ENCODE results near the gene ERLIN1. TPM values are rescaled to one million over a fixed set of nuclear protein-coding genes. Genes with fewer than 3 reads are reported as not detected.
A peak's percentile ranks its signal among the peaks of the same experiment; 100 is the strongest.

ERLIN1 gene
- 29.5 TPM for total RNA-seq

GRCh38 chr10:100185364-100186252 lies at the start of gene ERLIN1:
ERLIN1 (minus strand) TSS chr10:100186029; CDS start chr10:100185626, 403 bp downstream.
- ATAC-seq, result peak; percentile 94

GRCh38 chr10:100232101-100232500 lies 46.3 kb upstream of the ERLIN1 start:
- no peak for ATAC-seq

DNA sequence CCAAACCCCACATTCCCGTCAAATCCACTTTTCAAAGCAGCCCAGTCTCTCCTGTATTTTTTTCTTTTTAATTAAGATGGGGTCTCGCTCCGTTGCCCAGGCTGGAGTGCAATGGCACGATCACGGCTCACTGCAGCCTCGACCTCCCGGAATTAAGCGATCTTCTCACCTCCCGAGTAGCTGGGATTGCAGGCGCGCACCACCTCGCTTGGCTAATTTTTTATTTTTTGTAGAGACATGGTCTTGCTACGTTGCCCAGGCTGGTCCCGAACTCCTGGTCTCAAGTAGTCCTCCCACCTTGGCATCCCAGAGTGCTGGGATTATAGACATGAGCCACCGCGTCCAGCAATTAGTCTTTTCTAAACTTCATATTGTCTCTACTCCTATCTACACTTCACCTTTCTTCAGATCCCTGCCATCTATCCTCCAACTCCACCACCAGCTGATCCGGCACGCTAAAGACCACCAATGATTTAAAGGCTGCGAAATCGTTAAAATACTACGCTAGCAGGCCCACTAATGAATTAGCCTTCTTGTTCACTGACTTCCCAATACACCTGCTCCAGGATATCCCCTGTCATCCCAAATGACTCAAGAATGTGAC lies 44.1 kb upstream of the ERLIN1 start:
- no peak for ATAC-seq

- ATAC-seq, result no peak
These were observed 38.0 kb upstream of the ERLIN1 start for GRCh38 chr10:100223879-100224278.

DNA sequence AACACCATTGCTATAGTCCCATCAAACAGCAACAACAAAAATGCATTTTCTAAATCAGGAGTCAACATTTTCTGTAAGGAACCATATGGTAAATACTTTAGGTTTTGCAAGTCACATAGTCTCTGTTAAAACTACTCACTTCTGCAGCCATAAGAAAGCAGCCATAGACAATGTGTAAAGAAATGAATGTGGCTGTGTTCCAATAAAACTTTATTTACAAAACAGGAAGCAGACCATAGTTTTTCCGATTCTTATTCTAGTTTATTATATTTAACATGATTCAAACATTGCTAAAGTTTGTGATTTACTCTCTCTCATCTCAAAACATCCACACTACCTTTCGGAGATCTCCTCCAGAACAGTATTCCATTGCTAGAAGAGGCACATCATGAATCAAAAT lies 36.7 kb upstream of the ERLIN1 start:
- ATAC-seq, result no peak

DNA sequence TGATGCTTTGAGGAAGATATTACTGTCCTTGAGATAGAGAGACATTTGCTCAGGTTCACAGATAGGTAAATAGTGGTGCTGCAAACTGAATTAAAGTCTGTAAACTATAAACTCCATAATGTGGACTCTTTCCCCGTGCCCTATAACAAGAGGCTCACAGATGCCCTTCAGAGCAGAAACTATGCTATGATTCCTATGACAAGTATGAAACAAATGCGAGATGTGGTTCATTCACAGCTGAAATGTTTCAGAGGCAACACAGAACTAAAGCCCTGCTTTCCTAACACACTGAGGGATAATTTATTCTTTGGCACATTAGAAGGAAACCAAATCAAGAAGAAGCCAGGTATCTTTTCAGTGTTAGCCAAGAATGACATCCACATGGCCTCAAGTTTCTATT lies 30.2 kb upstream of the ERLIN1 start:
- ATAC-seq, result no peak

DNA sequence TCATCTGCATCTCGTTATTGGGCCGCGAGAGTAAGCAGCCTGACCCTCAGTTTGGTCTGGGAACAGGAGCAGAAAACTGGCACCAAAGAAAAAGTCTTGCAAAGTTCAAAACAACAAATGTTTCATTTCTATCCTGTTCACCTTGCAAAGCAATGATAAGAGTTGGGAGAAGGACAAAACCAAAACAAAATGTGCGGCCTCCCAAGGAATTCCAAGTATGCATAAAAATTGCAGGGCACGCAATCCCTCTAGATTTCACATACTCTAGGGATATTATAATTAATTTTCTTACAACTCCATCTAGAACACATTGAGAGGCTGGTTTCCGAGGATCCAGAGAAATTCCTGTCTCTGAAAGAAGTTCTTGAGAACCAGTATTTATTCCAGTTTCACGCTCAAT lies 23.5 kb upstream of the ERLIN1 start:
- ATAC-seq, result no peak

GRCh38 chr10:100208276-100208675 lies 22.4 kb upstream of the ERLIN1 start:
- no peak for ATAC-seq

DNA sequence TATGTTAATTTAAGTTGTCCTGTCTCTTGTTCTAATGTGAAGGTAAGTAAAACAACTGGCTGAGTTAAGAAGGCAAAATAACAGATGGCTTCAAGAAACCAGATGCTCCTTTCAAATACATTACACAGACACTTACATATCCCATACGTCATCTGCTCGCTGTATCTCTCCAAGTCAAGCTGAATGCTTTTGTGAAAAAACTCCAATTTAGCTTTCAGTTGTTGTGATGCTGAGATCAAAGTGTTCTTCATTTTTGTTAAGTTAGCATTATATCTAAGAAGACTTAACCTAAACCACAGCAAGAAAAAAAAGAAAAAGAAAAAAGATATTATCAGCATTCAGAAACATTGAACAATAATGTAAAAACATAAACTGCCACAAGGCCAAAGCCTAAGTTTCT lies 18.5 kb upstream of the ERLIN1 start:
- no peak for ATAC-seq

- no peak for ATAC-seq
These were observed 15.7 kb upstream of the ERLIN1 start for GRCh38 chr10:100201549-100201948.

DNA sequence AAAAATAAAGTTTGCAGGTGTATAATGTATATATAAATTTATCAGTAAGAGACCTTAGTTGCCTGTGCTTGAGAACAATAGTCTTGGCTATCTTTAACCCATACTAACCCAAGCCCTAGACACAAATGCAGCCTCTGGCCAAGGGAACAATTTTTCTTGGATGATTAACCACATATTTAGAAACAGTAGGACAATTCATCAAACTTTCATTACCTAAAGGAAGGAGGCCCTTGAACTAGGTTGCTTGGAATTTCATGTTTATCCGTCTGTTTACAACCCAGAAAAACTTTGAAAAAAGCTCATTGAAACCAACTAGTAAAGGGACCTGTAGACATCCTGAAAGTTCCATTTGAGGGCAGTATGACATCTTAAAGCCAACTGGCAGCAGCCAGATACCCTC lies 8.9 kb upstream of the ERLIN1 start:
- ATAC-seq, result no peak

DNA sequence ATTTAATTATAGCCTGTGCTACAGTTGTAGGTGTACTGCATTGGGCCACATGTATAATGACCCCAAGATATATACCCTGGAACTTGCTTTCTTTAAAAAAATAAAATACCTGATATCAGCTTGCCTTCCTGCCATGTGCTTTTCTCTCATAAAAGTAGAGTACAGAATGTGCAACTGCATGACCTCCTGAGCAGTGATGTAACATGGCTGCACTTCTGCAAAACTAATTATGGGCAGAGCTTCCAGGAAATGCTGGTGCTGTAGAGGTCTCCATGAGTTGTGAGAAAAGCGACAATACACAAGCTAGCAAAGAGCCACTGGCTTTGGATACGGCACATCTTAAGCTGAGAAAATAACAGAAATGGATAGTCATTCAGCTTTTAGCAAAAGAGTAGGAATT lies 6.5 kb upstream of the ERLIN1 start:
- no peak for ATAC-seq

DNA sequence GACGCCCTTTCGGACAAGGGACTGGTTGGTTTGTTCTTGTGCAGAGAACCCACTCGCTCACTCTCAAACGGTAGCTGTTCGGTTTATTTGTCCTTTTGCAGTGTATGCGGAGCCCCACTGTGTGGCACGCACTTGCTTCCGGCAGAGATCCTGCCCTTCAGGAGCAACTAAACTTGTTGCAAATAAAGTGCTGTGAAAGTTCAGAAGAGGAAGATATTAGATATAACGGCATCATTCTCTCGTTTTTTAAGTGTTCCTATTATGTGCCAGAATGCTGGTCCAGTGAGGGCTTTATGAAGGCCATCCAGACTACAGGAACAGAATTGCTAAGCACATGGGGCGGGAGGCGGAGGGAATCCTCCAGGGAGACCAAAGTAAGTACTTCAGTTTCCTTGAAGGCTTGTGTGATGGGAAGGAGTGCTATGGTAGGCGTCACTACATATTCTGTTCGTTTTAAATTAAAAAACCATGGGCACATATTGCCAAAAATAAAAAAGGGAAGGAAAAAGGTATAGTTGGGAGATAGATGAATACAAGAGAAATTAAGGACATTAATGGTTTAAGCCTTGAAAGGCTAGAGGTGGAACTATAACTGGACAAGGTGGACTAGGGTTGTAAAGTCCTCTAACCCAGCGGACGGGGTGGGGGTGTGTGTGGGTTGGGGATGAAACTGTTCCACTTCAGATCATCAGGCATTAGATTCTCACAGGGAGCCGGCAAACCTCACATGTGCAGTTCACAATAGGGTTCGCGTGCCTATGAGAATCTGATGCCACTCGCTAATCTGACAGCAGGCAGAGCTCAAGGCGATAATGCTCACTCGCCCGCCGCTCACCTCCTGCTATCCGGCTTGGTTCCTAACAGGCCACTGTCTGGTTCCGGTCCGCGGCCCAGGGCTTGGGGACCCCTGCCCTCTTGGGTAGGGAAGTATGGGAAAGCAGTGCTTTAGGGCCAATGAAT lies 704 bp upstream of the ERLIN1 start:
- ATAC-seq, result no peak

DNA sequence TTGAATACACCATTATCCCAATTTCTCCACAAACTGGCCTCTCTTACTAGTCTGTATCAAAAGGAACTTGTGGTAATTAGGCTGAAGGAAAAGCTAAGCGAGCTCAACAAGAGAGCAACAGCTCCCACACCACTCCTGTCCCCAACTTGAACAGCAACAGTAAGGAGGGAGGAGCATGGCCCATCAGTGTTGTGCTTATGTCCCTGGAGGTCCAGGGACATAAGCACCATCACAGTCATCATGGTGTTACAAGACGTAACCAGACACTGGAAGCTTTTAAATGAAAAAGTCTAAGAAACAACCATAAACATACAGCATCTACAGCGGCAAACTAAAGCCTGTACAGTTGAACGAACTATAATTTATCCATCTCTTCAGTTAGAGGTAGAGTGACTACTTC lies 989 bp downstream of the ERLIN1 start:
- ATAC-seq, result no peak

- no peak for ATAC-seq
These were observed 1.4 kb downstream of the ERLIN1 start for GRCh38 chr10:100184426-100184825.

GRCh38 chr10:100183481-100183880 lies 2.3 kb downstream of the ERLIN1 start:
- ATAC-seq, result peak; percentile 83

DNA sequence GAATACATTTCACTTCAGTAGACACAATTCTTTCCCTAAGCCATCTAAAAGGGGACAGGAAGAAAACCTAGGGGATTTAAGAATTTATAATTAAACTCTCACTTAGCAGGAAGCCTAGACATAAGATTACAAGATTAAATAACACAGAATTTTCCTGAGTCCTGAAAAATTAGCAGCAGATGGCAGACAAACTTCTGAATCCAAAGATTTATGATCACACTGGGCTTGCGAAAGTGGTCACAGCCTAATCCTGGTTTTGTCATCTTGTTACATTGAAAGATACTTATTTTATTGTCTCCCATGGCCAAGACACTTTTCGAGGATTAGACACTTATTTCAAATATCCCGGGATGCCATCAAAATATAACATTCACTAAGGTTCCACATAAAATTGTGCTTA lies 2.9 kb downstream of the ERLIN1 start:
- no peak for ATAC-seq

GRCh38 chr10:100182281-100182680 lies 3.5 kb downstream of the ERLIN1 start:
- ATAC-seq, result no peak

- ATAC-seq, result peak; percentile 72
These were observed 10.0 kb downstream of the ERLIN1 start for GRCh38 chr10:100175875-100176274.

DNA sequence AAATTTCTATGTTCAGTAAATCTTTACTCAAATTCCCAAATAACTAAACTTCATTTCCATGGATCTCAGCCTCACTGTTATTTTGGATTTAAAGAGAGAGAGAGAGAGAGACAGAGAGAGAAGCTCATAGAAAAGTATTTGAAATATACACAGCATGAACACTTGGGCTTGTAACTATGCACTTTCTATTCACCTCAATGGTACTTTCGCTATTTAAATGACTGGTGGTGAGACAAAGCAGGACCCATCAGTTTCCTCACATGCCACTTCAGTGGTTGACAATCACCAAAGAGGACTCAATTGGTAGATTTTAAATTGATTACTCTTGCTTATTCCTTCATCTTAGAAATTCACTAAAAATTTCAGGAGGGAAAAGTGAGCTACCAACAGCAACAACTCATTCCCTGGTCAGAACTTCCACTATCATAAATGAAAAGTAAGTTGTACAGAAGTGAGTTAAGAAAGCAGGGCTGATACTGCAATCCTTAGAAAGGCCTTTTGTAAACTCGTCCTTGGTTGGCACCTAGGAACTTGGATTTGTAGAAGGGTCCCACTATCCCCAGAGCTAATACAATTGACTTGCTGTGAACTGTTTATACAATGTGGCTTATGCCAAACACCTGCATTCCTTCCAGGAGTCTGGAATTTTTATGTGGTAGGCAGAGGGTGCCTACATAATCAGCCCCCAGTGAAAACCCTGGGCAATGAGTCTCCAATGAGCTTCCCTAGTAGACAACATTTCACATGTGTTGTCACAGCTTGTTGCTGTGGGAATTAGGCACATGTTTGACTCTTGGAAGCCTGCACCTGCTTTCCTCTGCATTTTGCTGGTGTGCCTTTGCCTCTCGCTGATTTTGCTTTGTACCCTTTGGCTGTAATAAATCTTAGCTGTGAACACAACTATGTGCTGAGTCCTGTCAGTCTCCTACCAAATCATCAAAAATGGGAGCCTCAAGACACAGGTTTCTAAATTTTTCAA lies 10.8 kb downstream of the ERLIN1 start:
- ATAC-seq, result no peak

DNA sequence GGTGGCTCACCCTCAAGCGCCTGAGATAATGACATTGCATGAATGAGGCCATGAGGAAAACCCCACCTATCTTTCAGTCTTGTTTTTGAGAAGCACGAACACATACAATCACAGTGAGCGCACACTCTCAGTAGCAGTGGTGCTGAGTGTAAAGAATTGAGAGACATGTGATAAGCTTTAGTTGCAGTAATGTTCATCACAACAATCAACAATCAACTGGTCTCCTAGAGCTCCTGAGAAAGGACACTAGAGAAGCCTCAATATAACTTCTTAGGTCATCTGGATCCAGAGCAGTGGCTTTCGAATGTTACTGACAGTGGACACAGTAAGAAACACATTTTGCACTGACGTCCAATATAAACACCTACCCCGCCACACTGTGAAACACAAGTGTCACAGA lies 12.8 kb downstream of the ERLIN1 start:
- no peak for ATAC-seq

DNA sequence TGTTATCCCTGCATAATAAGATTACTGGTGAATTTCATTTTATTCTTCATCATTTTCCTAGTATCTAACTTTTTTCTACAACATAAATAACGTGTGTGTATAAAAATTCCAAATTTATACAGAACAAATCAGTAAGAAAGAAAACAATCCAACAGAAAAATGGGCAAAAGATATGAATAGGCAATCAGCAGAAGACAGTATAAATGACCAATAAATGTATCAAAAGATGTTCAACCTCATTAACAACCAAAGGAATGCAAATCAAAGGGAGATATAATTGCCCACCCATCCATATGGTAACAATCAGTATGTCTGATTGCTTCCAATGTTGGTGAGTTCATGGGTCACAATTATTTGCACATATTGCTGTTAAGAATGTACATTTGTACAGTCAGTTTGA lies 13.5 kb downstream of the ERLIN1 start:
- ATAC-seq, result no peak
